SKM-1 (cell line): ENCODE measurements around the gene RALGAPA2.
"Not testable (repeated sequence)": the region's sequence is repeated elsewhere in the genome, so short reads cannot be mapped to it uniquely, and the experiment has no call there.

Source experiments
- DNase-seq: peaks from one replicate; lab custom pipeline; 2025; ENCODE audit not compliant: unreplicated experiment; lab: John Stamatoyannopoulos, UW

The RALGAPA2 gene

DNA sequence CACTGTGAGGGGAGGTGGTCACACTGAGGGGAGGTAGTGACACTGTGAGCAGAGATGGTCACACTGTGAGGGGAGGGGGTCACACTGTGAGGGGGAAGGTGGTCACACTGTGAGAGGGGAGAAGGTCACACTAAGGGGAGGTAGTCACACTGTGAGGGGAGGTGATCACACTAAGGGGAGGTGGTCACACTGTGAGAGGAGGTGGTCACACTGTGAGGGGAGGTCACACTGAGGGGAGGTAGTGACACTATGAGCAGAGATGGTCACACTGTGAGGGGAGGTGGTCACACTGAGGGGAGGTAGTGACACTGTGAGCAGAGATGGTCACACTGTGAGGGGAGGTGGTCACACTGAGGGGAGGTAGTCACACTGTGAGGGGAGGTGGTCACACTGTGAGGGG, 356.9 kb downstream of the RALGAPA2 start:
- not testable (repeated sequence) for DNase-seq

DNA sequence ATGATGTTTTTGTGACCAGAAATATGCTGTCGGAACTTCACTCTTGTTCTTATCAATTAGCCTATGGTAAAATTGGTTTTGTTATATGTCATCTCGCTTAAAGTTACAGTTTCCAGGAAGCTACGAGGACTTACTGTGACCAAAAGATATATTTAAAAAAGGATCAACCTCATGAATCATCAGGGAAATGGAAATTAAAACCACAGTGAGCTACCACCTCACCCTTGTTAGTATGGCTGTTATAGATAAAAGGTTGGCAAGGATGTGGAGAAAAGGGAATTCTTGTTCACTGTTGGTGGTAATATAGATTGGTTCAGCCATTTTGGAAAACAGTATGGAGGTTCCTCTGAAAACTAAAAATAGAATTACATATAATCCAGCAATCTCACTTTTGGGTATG, 358.9 kb downstream of the RALGAPA2 start:
- no peak for DNase-seq

GRCh38 chr20:20344476-20344875, 368.0 kb downstream of the RALGAPA2 start:
- no peak for DNase-seq

GRCh38 chr20:20343932-20344331, 368.5 kb downstream of the RALGAPA2 start:
- no peak for DNase-seq
